ENCODE data around the gene MARCHF6. TPM values are rescaled to one million over a fixed set of nuclear protein-coding genes. Genes with fewer than 3 reads are reported as not detected.

Gene MARCHF6
- total RNA-seq, 4 donors from 2014 or later, result 76.5 to 121 (median 92.9) TPM

GRCh38 chr5:10396552-10396951 lies 43.1 kb downstream of the MARCHF6 start:
- no peak overlapping the region for H3K27ac ChIP-seq (replicated peaks in 1 of 4)
- no peaks in the 10 kb centered on the region for H3K9me3 ChIP-seq
- WGBS, result 83% methylated on average over 5 of the region's 5 CpGs
- no peak for DNase-seq (ENCODE audit: extremely low spot score)
- no peak overlapping the region for H3K4me3 ChIP-seq
- intact Hi-C loops (cut with DNase I), result no loop called here
- peaks cover 38 to 69% (median 57%) of the 10 kb centered on the region in 4 donors for H3K36me3 ChIP-seq
- H3K27me3 ChIP-seq, result no peaks in the 10 kb centered on the region
- TF ChIP-seq POLR2AphosphoS5 (IDR thresholded peaks at IDR 0.05) (no peak), POLR2A (IDR thresholded peaks at IDR 0.05; ENCODE audit: low read depth) (no peak), CTCF (IDR thresholded peaks at IDR 0.05) (no peak), EP300 (IDR thresholded peaks at IDR 0.05) (no peak)
- peaks cover 0 to 21% (median 18%) of the 10 kb centered on the region in 4 donors for H3K4me1 ChIP-seq

- Histone ChIP-seq H3K27ac (replicated peaks in 1 of 4) (peak overlapping the region; percentile 25 to 62 (median 37)), H3K4me1 (peaks cover 0 to 21% (median 18%) of the 10 kb centered on the region in 4 donors), H3K27me3 (no peaks in the 10 kb centered on the region), H3K4me3 (no peak overlapping the region), H3K36me3 (peaks cover 25 to 68% (median 51%) of the 10 kb centered on the region in 4 donors), H3K9me3 (no peaks in the 10 kb centered on the region)
- intact Hi-C loops (cut with DNase I), result no loop called here
- TF ChIP-seq CTCF (IDR thresholded peaks at IDR 0.05), result no peak
- DNase-seq (ENCODE audit: extremely low spot score), result no peak
Observed at GRCh38 chr5:10399839-10400238, 46.3 kb downstream of the MARCHF6 start.

GRCh38 chr5:10400411-10400810 lies 46.9 kb downstream of the MARCHF6 start:
- Histone ChIP-seq H3K36me3 (peaks cover 24 to 68% (median 50%) of the 10 kb centered on the region in 4 donors), H3K9me3 (no peaks in the 10 kb centered on the region), H3K4me1 (peaks cover 0 to 21% (median 18%) of the 10 kb centered on the region in 4 donors), H3K4me3 (no peak overlapping the region), H3K27me3 (no peaks in the 10 kb centered on the region), H3K27ac (replicated peaks in 1 of 4) (peak overlapping the region; percentile 25 to 62 (median 37))
- no peak for TF ChIP-seq POLR2AphosphoS5 (IDR thresholded peaks at IDR 0.05)
- TF ChIP-seq POLR2A (IDR thresholded peaks at IDR 0.05; ENCODE audit: low read depth), result no peak
- no peak for TF ChIP-seq CTCF (IDR thresholded peaks at IDR 0.05)
- no peak for TF ChIP-seq EP300 (IDR thresholded peaks at IDR 0.05)
- no peak for DNase-seq (ENCODE audit: extremely low spot score)
- 86% methylated on average over 2 of the region's 2 CpGs for WGBS
- intact Hi-C loops (cut with DNase I), result no loop called here

GRCh38 chr5:10400831-10401230 lies 47.3 kb downstream of the MARCHF6 start:
- Histone ChIP-seq H3K36me3 (peaks cover 25 to 68% (median 49%) of the 10 kb centered on the region in 4 donors), H3K9me3 (no peaks in the 10 kb centered on the region)

GRCh38 chr5:10401498-10401897 lies 48.0 kb downstream of the MARCHF6 start:
- TF ChIP-seq POLR2A (IDR thresholded peaks at IDR 0.05; ENCODE audit: low read depth) (no peak), CTCF (IDR thresholded peaks at IDR 0.05) (no peak), EP300 (IDR thresholded peaks at IDR 0.05) (no peak), POLR2AphosphoS5 (IDR thresholded peaks at IDR 0.05) (no peak)
- DNase-seq (ENCODE audit: extremely low spot score), result no peak
- H3K36me3 ChIP-seq, result peaks cover 31 to 68% (median 49%) of the 10 kb centered on the region in 4 donors
- intact Hi-C loops (cut with DNase I), result no loop called here
- peak overlapping the region in 2 of 4 donors; percentile 25 to 62 for H3K27ac ChIP-seq (replicated peaks in 1 of 4)
- H3K4me1 ChIP-seq, result peaks cover 0 to 21% (median 18%) of the 10 kb centered on the region in 4 donors
- H3K4me3 ChIP-seq, result no peak overlapping the region
- H3K27me3 ChIP-seq, result no peaks in the 10 kb centered on the region
- H3K9me3 ChIP-seq, result no peaks in the 10 kb centered on the region
- WGBS, result 76% methylated on average over 1 of the region's 1 CpG

More at GRCh38 chr5:10400831-10401230, 47.3 kb downstream of the MARCHF6 start:
- WGBS, result 47% methylated on average over 3 of the region's 3 CpGs
- H3K4me1 ChIP-seq, result peaks cover 0 to 21% (median 18%) of the 10 kb centered on the region in 4 donors
- no peaks in the 10 kb centered on the region for H3K27me3 ChIP-seq
- DNase-seq (ENCODE audit: extremely low spot score), result no peak
- no peak for TF ChIP-seq EP300 (IDR thresholded peaks at IDR 0.05)
- peak in 1 of 2 donors; percentile 45 for TF ChIP-seq POLR2AphosphoS5 (IDR thresholded peaks at IDR 0.05)
- intact Hi-C loops (cut with DNase I), result no loop called here
- no peak overlapping the region for H3K4me3 ChIP-seq
- H3K27ac ChIP-seq (replicated peaks in 1 of 4), result peak overlapping the region; percentile 25 to 62 (median 37)

Small RNA genes lying within 50 kb of the gene (small RNA-seq; reads per million reads assigned to genes)
- gene RF00019, result 0 reads per million in 3 donors

Other genes starting within 250 kb of the MARCHF6 start
- gene ATPSCKMT, start 103.8 kb upstream of the MARCHF6 start, total RNA-seq, result 10 to 100 TPM in 2 of 4 donors, 1 to 10 TPM in 2; 7.6 to 18.4 (median 10.2) TPM
- gene CCT5, start 103.4 kb upstream of the MARCHF6 start, total RNA-seq, result 100 to 1,000 TPM; 100 to 165 (median 142) TPM
- 1 to 10 TPM; 3.8 to 7.8 (median 5.1) TPM for gene CMBL, start 45.8 kb upstream of the MARCHF6 start, total RNA-seq
- 1 to 10 TPM in 2 of 4 donors, under 1 TPM in 2; 0.63 to 1.7 (median 1.1) TPM for gene ROPN1L, start 88.2 kb downstream of the MARCHF6 start, total RNA-seq
- 1 to 10 TPM; 4.6 to 8.2 (median 6.7) TPM for gene ANKRD33B, start 210.4 kb downstream of the MARCHF6 start, total RNA-seq